ENCODE results near the gene PLCH1. TPM values are rescaled to one million over a fixed set of nuclear protein-coding genes. Genes with fewer than 3 reads are reported as not detected.

PLCH1 gene
- total RNA-seq, 4 donors from 2014 or later: 0.29 to 12.0 (median 0.58) TPM

DNA sequence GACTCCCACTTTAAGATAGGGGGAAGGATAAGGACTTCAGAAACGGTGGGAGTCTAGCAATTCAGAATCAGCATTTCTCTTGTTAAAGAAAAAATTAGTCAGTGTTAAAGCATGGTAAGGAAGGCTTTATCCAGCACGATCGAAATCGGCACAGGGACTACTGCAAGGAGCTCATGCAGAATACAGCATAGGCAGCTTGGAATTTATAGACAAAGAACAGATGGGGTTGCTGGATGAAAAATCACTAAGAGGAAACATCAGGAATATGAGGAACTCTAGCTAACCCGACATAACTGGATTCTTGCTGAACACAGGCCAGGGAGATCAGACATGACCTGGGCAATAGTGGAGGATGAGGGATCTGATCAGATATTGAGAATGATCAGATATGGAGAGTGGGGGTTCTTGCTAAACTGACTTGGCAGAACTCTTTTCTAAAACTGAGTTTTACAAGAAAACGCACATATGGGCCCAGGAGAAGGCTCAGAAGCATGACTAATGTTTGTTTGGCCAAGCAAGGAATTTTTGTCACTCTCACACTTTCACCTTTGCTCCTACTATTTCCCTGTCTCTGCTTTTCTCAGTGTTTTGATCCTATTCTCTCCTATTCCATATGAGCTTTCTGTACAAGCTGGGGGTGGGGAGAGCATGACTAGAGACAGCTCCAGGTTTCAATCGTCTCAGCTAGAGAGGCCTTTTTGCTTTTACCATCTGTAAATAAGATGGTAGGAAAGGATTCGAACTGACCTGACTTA, 3.9 kb upstream of the PLCH1 start:
- intact Hi-C loops (cut with DNase I; ENCODE audit: low total_unique reads): no loop called here
- DNase-seq: no peak
- H3K9me3 ChIP-seq: no peaks in the 10 kb centered on the region
- H3K27me3 ChIP-seq: no peaks in the 10 kb centered on the region
- no peaks in the 10 kb centered on the region for H3K4me1 ChIP-seq
- TF ChIP-seq, protein P1, sequence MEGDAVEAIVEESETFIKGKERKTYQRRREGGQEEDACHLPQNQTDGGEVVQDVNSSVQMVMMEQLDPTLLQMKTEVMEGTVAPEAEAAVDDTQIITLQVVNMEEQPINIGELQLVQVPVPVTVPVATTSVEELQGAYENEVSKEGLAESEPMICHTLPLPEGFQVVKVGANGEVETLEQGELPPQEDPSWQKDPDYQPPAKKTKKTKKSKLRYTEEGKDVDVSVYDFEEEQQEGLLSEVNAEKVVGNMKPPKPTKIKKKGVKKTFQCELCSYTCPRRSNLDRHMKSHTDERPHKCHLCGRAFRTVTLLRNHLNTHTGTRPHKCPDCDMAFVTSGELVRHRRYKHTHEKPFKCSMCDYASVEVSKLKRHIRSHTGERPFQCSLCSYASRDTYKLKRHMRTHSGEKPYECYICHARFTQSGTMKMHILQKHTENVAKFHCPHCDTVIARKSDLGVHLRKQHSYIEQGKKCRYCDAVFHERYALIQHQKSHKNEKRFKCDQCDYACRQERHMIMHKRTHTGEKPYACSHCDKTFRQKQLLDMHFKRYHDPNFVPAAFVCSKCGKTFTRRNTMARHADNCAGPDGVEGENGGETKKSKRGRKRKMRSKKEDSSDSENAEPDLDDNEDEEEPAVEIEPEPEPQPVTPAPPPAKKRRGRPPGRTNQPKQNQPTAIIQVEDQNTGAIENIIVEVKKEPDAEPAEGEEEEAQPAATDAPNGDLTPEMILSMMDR (IDR thresholded peaks at IDR 0.05): no peak
- no peak for TF ChIP-seq POLR2A (IDR thresholded peaks at IDR 0.05)
- no peak overlapping the region for H3K27ac ChIP-seq
- H3K4me3 ChIP-seq: no peak overlapping the region
- no peaks in the 10 kb centered on the region for H3K36me3 ChIP-seq

- Histone ChIP-seq H3K4me3 (no peak overlapping the region), H3K4me1 (no peaks in the 10 kb centered on the region), H3K27me3 (no peaks in the 10 kb centered on the region), H3K36me3 (no peaks in the 10 kb centered on the region), H3K27ac (no peak overlapping the region), H3K9me3 (no peaks in the 10 kb centered on the region)
- no peak for DNase-seq
- TF ChIP-seq POLR2A (IDR thresholded peaks at IDR 0.05): no peak
- TF ChIP-seq, protein P1 (IDR thresholded peaks at IDR 0.05): no peak
- intact Hi-C loops (cut with DNase I; ENCODE audit: low total_unique reads): no loop called here
Observed at GRCh38 chr3:155747946-155748290, 3.0 kb upstream of the PLCH1 start.

DNA sequence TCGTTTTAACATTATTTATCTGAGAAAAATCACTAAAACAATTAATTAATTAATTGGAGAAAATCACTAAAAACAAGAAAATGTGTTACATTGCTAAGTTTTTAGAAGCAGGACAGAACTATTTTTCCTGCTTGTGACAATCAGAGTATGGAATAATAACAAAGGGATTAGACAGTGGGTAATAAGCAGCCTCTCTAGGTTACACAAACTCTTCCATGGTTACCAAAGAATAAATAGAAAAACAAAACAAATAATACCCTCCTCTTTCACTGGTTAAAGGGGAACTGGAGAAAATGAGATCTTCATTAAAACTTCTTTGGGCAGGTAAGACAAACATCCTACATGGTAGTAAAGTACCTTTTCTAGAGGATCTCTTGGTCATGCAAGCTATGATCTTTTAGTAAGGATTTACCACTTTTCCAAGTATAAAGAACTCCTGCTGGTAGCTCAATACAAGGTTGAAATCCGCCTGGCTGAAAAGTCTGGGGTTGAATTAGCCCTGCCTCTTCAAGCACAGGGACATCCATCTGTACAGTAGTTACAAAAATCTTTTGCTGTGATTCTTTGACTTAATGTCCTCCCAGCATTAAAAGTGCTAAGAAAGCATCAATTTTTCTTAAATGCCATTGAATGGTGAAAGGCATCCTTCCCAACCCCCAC, 2.5 kb upstream of the PLCH1 start:
- Histone ChIP-seq H3K27ac (no peak overlapping the region), H3K27me3 (no peaks in the 10 kb centered on the region), H3K4me3 (no peak overlapping the region), H3K9me3 (no peaks in the 10 kb centered on the region), H3K4me1 (no peaks in the 10 kb centered on the region), H3K36me3 (no peaks in the 10 kb centered on the region)
- DNase-seq: no peak
- intact Hi-C loops (cut with DNase I; ENCODE audit: low total_unique reads): no loop called here
- no peak for TF ChIP-seq POLR2A (IDR thresholded peaks at IDR 0.05)
- TF ChIP-seq, protein P1 (IDR thresholded peaks at IDR 0.05): no peak

GRCh38 chr3:155746703-155747102, 1.8 kb upstream of the PLCH1 start:
- no peak for DNase-seq
- intact Hi-C loops (cut with DNase I; ENCODE audit: low total_unique reads): no loop called here
- Histone ChIP-seq H3K27ac (no peak overlapping the region), H3K9me3 (no peaks in the 10 kb centered on the region), H3K36me3 (no peaks in the 10 kb centered on the region), H3K4me3 (no peak overlapping the region), H3K27me3 (no peaks in the 10 kb centered on the region), H3K4me1 (no peaks in the 10 kb centered on the region)
- TF ChIP-seq, protein P1 (IDR thresholded peaks at IDR 0.05): no peak
- no peak for TF ChIP-seq POLR2A (IDR thresholded peaks at IDR 0.05)

GRCh38 chr3:155745795-155746550, 1.1 kb upstream of the PLCH1 start:
- Histone ChIP-seq H3K36me3 (no peaks in the 10 kb centered on the region), H3K4me3 (peak overlapping the region in 1 of 2 donors; percentile 51), H3K9me3 (no peaks in the 10 kb centered on the region), H3K27ac (no peak overlapping the region), H3K4me1 (no peaks in the 10 kb centered on the region), H3K27me3 (no peaks in the 10 kb centered on the region)
- no peak for DNase-seq
- TF ChIP-seq POLR2A (IDR thresholded peaks at IDR 0.05): no peak
- TF ChIP-seq, protein P1 (IDR thresholded peaks at IDR 0.05): no peak
- intact Hi-C loops (cut with DNase I; ENCODE audit: low total_unique reads): no loop called here

Data from uterus (tissue), 4 donors.